ENCODE results near the gene HIPK2.

- TF ChIP-seq CREB1 (IDR thresholded peaks at IDR 0.05; ENCODE audit: low read depth) (no peak), REST (IDR thresholded peaks at IDR 0.05; ENCODE audit: low read depth) (no peak), EP300 (IDR thresholded peaks at IDR 0.05; ENCODE audit: borderline replicate concordance) (no peak), RAD21 (IDR thresholded peaks at IDR 0.05; ENCODE audit: low read depth) (no peak), YY1 (IDR thresholded peaks at IDR 0.05; ENCODE audit: low read depth) (no peak), FOXM1 (IDR thresholded peaks at IDR 0.05; ENCODE audit: borderline replicate concordance, low read depth) (no peak), TEAD4 (IDR thresholded peaks at IDR 0.05) (no peak), MAX (IDR thresholded peaks at IDR 0.05) (no peak), ZBTB7A (IDR thresholded peaks at IDR 0.05; ENCODE audit: low read depth) (no peak)
Observed at GRCh38 chr7:139572071-139572470, 205.7 kb downstream of the HIPK2 start.
